Measurements from ENCODE around the gene SECISBP2. TPM values are rescaled to one million over a fixed set of nuclear protein-coding genes. Genes with fewer than 3 reads are reported as not detected.

SECISBP2 gene
- total RNA-seq, 2 experiments from 2014 or later, result 34.0 to 34.7 TPM

DNA sequence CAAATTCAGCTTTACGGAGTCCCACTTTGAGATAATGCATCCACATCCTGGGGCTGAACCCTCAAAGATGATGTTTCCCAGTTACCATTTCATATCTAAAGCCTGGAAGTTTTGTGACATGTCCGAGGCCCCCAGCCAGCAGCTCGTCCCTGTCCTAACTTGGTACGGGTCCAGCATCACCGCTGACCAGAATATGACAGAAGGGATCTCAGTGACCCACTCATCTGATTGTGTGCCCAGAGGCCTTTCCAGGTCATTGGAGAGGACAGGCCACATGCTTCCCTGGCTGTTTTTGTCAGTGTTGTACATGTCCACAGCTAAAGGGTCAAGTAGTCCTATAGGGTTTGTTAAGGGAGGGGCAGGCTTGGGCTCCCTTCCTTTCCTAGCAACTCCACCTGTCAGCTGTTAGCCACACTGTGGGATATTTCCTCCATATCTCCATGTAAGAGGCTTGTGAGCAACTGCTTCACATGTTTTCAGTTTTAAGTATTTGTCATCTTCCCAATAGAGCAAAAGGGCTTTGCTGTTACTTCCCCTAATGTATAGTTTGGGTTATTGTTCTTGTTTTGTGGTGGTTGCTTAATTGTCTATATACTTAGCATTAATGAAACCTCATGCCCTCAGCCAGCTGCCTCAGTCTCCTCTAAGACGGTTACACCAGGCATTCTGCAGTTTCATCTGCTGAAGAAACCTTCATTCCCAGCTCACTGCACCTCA lies 33.4 kb downstream of the SECISBP2 start:
- intact Hi-C loops (cut with micrococcal nuclease), result no loop called here

DNA sequence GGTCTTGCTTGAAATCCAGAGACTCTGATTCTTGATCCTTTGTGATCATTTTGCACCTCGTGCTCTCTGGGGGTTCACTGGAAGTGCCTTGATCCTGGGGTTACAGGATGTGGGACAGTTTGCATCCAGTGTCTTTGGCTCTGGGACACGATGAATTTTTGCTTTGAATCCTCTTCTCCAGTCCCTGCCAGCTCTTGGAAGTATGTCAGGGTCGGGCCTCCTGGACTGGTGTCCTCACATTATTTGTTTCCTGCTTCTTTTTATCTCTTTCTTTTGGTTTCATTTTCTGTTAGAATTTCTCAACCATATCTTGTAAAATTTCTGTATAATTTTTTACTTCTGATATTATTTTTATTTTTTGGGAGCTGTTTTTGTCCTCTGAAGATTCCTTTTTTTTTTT lies 34.2 kb downstream of the SECISBP2 start:
- DNase-seq, result no peak
- Mint-ChIP-seq H3K27ac (peak overlapping the region; percentile 76), H3K27me3 (no peaks in the 10 kb centered on the region), H3K9me3 (no peaks in the 10 kb centered on the region), H3K4me1 (ENCODE audit: low read depth) (peaks cover 33% of the 10 kb centered on the region), H3K4me3 (no peak overlapping the region), H3K36me3 (peaks cover 77% of the 10 kb centered on the region)
- POLR2A ChIA-PET, result no interaction called here
- intact Hi-C loops (cut with micrococcal nuclease), result no loop called here
- CTCF ChIA-PET, result no interaction called here

More for the DNA sequence above, 33.4 kb downstream of the SECISBP2 start:
- ChIA-PET POLR2A (no interaction called here), CTCF (no interaction called here)
- no peak overlapping the region for H3K4me3 Mint-ChIP-seq
- DNase-seq, result no peak
- peaks cover 80% of the 10 kb centered on the region for H3K36me3 Mint-ChIP-seq
- H3K4me1 Mint-ChIP-seq (ENCODE audit: low read depth), result peaks cover 30% of the 10 kb centered on the region
- no peaks in the 10 kb centered on the region for H3K9me3 Mint-ChIP-seq
- peak overlapping the region; percentile 76 for H3K27ac Mint-ChIP-seq
- H3K27me3 Mint-ChIP-seq, result no peaks in the 10 kb centered on the region

DNA sequence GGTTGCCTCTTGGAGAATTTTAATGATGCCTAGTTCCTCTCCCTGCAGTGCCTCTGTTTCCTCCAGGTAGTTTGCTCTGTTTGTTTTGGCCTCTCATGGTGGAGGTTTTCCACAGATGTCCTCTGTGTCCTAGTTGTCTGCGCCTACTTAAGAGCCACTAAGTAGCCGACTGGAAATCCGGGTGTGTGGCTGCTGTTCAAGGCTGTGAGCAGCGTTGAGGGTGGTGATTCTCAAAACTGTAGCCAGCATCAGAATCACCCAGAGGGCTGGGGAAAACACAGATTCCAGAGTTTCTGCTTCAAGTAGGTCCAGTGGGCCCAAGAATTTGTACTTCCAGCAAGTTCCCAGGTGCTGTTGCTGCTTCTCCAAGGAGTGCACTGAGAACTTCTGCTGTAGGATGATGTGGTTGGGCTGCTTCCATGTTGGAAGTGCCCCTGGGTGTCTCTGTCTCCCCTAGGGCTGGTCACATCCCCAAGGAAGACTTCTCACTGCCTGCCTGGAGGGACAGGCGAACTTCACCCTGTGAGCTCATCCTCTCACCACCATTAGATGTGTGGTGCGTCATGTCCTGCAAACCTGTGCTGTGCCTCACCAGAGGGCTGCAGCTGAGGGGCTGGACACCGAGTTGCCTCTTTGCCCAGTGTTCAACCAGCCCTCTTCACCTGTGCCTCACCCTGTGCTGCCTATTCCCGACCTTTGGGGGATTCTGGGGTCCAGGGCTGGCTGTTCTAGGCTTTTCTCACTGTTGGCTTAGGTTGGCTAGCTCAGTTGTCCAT lies 34.8 kb downstream of the SECISBP2 start:
- Mint-ChIP-seq H3K36me3 (peaks cover 78% of the 10 kb centered on the region), H3K9me3 (no peaks in the 10 kb centered on the region), H3K4me3 (no peak overlapping the region), H3K4me1 (ENCODE audit: low read depth) (peaks cover 35% of the 10 kb centered on the region), H3K27me3 (no peaks in the 10 kb centered on the region), H3K27ac (peak overlapping the region; percentile 64)
- intact Hi-C loops (cut with micrococcal nuclease), result no loop called here
- CTCF ChIA-PET, result interaction anchor here (0.6 to 0.7 kb wide), 2 partner anchors 15 to 164 kb away, joined by 3 read pairs; no protein-coding TSS in a partner anchor
- POLR2A ChIA-PET, result no interaction called here
- DNase-seq, result no peak

GRCh38 chr9:89353989-89354388 lies 35.7 kb downstream of the SECISBP2 start:
- POLR2A ChIA-PET, result no interaction called here
- no peaks in the 10 kb centered on the region for H3K9me3 Mint-ChIP-seq
- intact Hi-C loops (cut with micrococcal nuclease), result no loop called here
- H3K36me3 Mint-ChIP-seq, result peaks cover 75% of the 10 kb centered on the region
- peaks cover 35% of the 10 kb centered on the region for H3K4me1 Mint-ChIP-seq (ENCODE audit: low read depth)
- CTCF ChIA-PET, result no interaction called here
- H3K27me3 Mint-ChIP-seq, result no peaks in the 10 kb centered on the region
- H3K4me3 Mint-ChIP-seq, result no peak overlapping the region
- DNase-seq, result no peak
- peak overlapping the region; percentile 15 for H3K27ac Mint-ChIP-seq

- DNase-seq, result no peak
- H3K4me1 Mint-ChIP-seq (ENCODE audit: low read depth), result peaks cover 35% of the 10 kb centered on the region
- H3K27ac Mint-ChIP-seq, result peak overlapping the region; percentile 15
- CTCF ChIA-PET, result no interaction called here
- POLR2A ChIA-PET, result no interaction called here
- intact Hi-C loops (cut with micrococcal nuclease), result no loop called here
- no peaks in the 10 kb centered on the region for H3K9me3 Mint-ChIP-seq
- no peaks in the 10 kb centered on the region for H3K27me3 Mint-ChIP-seq
- H3K36me3 Mint-ChIP-seq, result peaks cover 74% of the 10 kb centered on the region
- H3K4me3 Mint-ChIP-seq, result no peak overlapping the region
Measured at GRCh38 chr9:89354471-89354870, 36.2 kb downstream of the SECISBP2 start.

DNA sequence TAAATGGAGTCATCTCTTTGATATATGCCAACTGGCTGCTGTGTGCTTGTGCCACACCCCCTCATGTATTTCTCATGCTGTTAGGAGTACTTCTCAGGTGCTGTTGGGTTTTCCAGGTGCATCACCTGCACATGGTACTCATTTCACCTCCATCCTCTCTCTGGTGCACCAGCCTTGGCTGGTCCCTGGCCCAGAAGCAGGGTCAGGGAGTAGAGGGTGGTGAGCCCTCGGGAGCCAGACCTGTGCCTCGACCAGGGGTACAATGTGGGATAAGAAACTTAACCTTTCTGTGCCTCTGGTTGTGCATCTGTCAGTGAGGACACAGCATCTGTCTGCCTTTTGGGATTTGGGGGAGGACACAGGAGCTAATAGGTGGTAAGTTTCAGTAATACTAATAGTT lies 38.5 kb downstream of the SECISBP2 start:
- intact Hi-C loops (cut with micrococcal nuclease), result no loop called here
- H3K27me3 Mint-ChIP-seq, result no peaks in the 10 kb centered on the region
- ChIA-PET CTCF (no interaction called here), POLR2A (no interaction called here)
- no peak for DNase-seq
- no peak overlapping the region for H3K27ac Mint-ChIP-seq
- H3K9me3 Mint-ChIP-seq, result no peaks in the 10 kb centered on the region
- peaks cover 70% of the 10 kb centered on the region for H3K36me3 Mint-ChIP-seq
- peaks cover 30% of the 10 kb centered on the region for H3K4me1 Mint-ChIP-seq (ENCODE audit: low read depth)
- H3K4me3 Mint-ChIP-seq, result no peak overlapping the region

DNA sequence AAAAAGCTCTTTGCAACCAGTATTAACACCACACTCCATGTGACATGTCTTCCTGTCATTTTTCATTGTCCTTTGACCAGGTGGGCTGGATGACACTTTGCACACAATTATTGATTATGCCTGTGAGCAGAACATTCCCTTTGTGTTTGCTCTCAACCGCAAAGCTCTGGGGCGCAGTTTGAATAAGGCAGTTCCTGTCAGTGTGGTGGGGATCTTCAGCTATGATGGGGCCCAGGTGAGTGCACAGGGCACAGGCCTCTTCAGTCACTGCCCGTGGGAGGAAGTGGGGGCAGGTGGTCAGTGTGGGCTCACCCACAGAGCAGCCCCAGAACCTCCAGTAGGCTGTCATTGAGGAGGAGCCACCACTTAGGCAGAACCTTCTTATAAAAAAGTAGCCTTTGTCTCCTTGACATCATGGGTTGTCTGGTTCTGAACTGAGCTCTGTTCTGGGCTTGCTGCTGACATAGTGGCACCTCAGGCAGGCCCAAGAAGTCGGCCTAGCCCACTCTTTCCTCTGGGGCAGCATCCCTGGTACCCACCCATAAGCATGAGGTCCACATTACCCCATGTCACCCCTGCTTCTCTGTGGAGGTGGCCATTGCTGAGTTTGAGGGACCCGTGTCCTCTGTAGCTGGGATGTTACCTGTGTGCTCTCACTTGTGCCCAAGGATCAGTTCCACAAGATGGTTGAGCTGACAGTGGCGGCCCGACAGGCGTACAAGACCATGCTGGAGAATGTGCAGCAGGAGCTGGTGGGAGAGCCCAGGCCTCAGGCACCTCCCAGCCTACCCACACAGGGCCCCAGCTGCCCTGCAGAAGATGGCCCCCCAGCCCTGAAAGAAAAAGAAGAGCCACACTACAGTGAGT lies 39.3 kb downstream of the SECISBP2 start:
- Mint-ChIP-seq H3K4me3 (no peak overlapping the region), H3K36me3 (peaks cover 62% of the 10 kb centered on the region), H3K27me3 (no peaks in the 10 kb centered on the region), H3K9me3 (no peaks in the 10 kb centered on the region), H3K4me1 (ENCODE audit: low read depth) (peaks cover 22% of the 10 kb centered on the region), H3K27ac (peak overlapping the region; percentile 48)
- CTCF ChIA-PET, result no interaction called here
- no peak for DNase-seq
- intact Hi-C loops (cut with micrococcal nuclease), result no loop called here
- POLR2A ChIA-PET, result no interaction called here

- H3K27ac Mint-ChIP-seq, result no peak overlapping the region
- no peaks in the 10 kb centered on the region for H3K27me3 Mint-ChIP-seq
- H3K4me1 Mint-ChIP-seq (ENCODE audit: low read depth), result peaks cover 18% of the 10 kb centered on the region
- ChIA-PET POLR2A (no interaction called here), CTCF (interaction anchor here (0.7 kb wide), 1 partner anchor 40 kb away, joined by 3 read pairs; the partner anchor contains the start of gene SECISBP2)
- no peak overlapping the region for H3K4me3 Mint-ChIP-seq
- peaks cover 56% of the 10 kb centered on the region for H3K36me3 Mint-ChIP-seq
- H3K9me3 Mint-ChIP-seq, result no peaks in the 10 kb centered on the region
- intact Hi-C loops (cut with micrococcal nuclease), result no loop called here
- no peak for DNase-seq
Measured at GRCh38 chr9:89358376-89358916, 40.1 kb downstream of the SECISBP2 start.

GRCh38 chr9:89358985-89359384 lies 40.7 kb downstream of the SECISBP2 start:
- Mint-ChIP-seq H3K4me3 (no peak overlapping the region), H3K27me3 (no peaks in the 10 kb centered on the region), H3K27ac (no peak overlapping the region), H3K9me3 (no peaks in the 10 kb centered on the region), H3K36me3 (peaks cover 52% of the 10 kb centered on the region), H3K4me1 (ENCODE audit: low read depth) (peaks cover 15% of the 10 kb centered on the region)
- no peak for DNase-seq
- intact Hi-C loops (cut with micrococcal nuclease), result no loop called here
- CTCF ChIA-PET, result interaction anchor here (0.7 kb wide), 1 partner anchor 41 kb away, joined by 3 read pairs; the partner anchor contains the start of gene SECISBP2
- POLR2A ChIA-PET, result no interaction called here

DNA sequence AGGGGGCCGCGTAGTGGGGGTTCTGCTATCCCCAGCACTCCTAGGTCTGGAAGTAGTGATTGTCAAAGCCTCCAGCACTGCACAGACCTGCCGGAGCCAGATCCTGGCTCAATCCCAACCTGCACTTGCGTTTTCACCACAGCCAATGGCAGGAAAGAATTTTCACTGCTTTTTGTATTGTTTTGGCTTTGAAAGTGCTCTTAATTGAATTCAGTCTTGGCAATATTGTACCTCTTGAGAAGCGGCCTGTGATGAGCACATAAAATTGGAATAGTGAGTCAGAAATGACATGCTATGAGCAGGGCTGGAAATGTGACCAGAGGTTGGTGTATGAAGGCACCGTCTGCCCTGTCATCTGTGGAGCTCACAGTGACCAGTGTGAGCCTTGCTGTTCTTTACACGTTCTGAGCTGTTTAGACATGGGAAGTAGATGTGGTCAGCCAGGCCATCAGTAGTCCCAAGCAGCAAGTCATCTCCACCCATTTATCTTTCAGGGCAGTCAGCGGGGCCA lies 41.5 kb downstream of the SECISBP2 start:
- Mint-ChIP-seq H3K27me3 (no peaks in the 10 kb centered on the region), H3K9me3 (no peaks in the 10 kb centered on the region), H3K27ac (peak overlapping the region; percentile 36), H3K4me1 (ENCODE audit: low read depth) (peaks cover 13% of the 10 kb centered on the region), H3K36me3 (peaks cover 45% of the 10 kb centered on the region), H3K4me3 (no peak overlapping the region)
- POLR2A ChIA-PET, result no interaction called here
- CTCF ChIA-PET, result no interaction called here
- DNase-seq, result no peak
- intact Hi-C loops (cut with micrococcal nuclease), result no loop called here

DNA sequence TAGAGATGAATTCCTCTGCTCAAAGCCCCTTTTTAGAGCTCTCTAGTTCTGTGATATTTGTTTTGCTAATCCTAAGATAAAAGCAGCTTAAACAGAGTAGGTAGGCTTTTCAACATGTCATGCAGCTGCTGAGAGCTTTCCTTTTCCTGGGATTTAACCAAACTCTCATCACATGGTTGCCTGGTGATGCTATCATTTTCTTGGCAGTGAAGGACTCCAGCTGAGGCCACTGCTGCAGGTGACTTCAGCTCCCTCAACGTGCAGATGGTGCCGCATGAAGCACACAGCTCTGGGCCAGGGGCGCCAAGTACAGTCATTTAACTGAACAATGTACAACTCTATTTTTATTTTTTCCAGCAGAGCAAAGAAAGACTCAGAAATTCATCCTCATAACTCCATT lies 42.2 kb downstream of the SECISBP2 start:
- POLR2A ChIA-PET, result no interaction called here
- H3K27me3 Mint-ChIP-seq, result no peaks in the 10 kb centered on the region

DNA sequence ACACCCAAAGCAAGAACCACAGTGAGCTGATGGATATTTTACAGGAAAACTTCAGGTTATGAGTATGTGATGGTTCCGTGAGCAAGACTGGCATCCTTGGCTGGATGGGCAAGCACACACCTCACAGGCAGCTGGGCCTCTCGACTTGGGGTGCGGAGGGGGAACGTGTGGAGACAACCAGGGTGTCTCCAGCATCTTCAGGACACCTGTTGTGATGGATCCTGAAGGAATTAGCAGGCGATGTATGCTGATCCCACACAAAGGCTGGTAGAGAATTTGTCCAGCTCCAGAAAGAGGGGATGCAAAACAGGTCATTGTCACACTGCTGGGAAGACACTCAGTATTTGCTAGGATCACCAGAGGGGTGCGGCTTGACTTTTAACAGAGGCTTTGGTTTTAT lies 42.7 kb downstream of the SECISBP2 start:
- H3K27me3 Mint-ChIP-seq, result no peaks in the 10 kb centered on the region
- no peak overlapping the region for H3K27ac Mint-ChIP-seq
- ChIA-PET CTCF (no interaction called here), POLR2A (no interaction called here)
- H3K36me3 Mint-ChIP-seq, result peaks cover 37% of the 10 kb centered on the region
- no peak for DNase-seq
- no peaks in the 10 kb centered on the region for H3K9me3 Mint-ChIP-seq
- H3K4me1 Mint-ChIP-seq (ENCODE audit: low read depth), result peaks cover 13% of the 10 kb centered on the region
- no peak overlapping the region for H3K4me3 Mint-ChIP-seq
- intact Hi-C loops (cut with micrococcal nuclease), result no loop called here

More for the DNA sequence above, 42.2 kb downstream of the SECISBP2 start:
- no peaks in the 10 kb centered on the region for H3K9me3 Mint-ChIP-seq
- DNase-seq, result no peak
- H3K4me3 Mint-ChIP-seq, result no peak overlapping the region
- CTCF ChIA-PET, result no interaction called here
- peaks cover 38% of the 10 kb centered on the region for H3K36me3 Mint-ChIP-seq
- peak overlapping the region; percentile 3 for H3K27ac Mint-ChIP-seq
- intact Hi-C loops (cut with micrococcal nuclease), result no loop called here
- peaks cover 13% of the 10 kb centered on the region for H3K4me1 Mint-ChIP-seq (ENCODE audit: low read depth)
